Right hindlimb (tissue), 1 donor: Measurements from ENCODE around the gene TAF6L.
A peak's percentile ranks its signal among the peaks of the same experiment; 100 is the strongest.
"Not testable (repeated sequence)": the region's sequence is repeated elsewhere in the genome, so short reads cannot be mapped to it uniquely, and the experiment has no call there.

Experiments used
- DNase-seq: peaks from one replicate; pipeline ENCODE4 v3.0.0-alpha.2; 2018

Gene TAF6L

GRCh38 chr11:62771144-62772021, at the start of gene TAF6L:
Gene TAF6L (plus strand): TSS chr11:62771396. CDS start chr11:62775784, 4,388 bp downstream.
- DNase-seq = peak; percentile 99

- no peak for DNase-seq
Measured at GRCh38 chr11:62721994-62722393, 49.2 kb upstream of the TAF6L start.

GRCh38 chr11:62724171-62724570, 47.0 kb upstream of the TAF6L start:
- DNase-seq = no peak

- DNase-seq = no peak
Measured at GRCh38 chr11:62725646-62726045, 45.5 kb upstream of the TAF6L start.

GRCh38 chr11:62726156-62726914, 44.9 kb upstream of the TAF6L start:
- DNase-seq = no peak

GRCh38 chr11:62726915-62727164, 44.4 kb upstream of the TAF6L start:
- DNase-seq = no peak

- DNase-seq = peak; percentile 99
Measured at GRCh38 chr11:62727165-62727871, 43.9 kb upstream of the TAF6L start, which contains the start of gene HNRNPUL2. Gene HNRNPUL2 (minus strand): TSS chr11:62727457. CDS start chr11:62727156, 301 bp downstream.

GRCh38 chr11:62727872-62728170, 43.4 kb upstream of the TAF6L start:
- peak; percentile 93 for DNase-seq

- peak; percentile 94 for DNase-seq
Measured at GRCh38 chr11:62728171-62728988, 42.8 kb upstream of the TAF6L start, which contains the start of gene TTC9C. Gene TTC9C (plus strand): TSS chr11:62728486. CDS start chr11:62728849, 363 bp downstream.

GRCh38 chr11:62730076-62730475, 41.1 kb upstream of the TAF6L start:
- not testable (repeated sequence) for DNase-seq

- no peak for DNase-seq
Measured at GRCh38 chr11:62732830-62733229, 38.4 kb upstream of the TAF6L start.

GRCh38 chr11:62737196-62737595, 34.0 kb upstream of the TAF6L start:
- DNase-seq = no peak

- no peak for DNase-seq
Measured at GRCh38 chr11:62747475-62748160, 23.6 kb upstream of the TAF6L start.

GRCh38 chr11:62749931-62750330, 21.3 kb upstream of the TAF6L start:
- DNase-seq = not testable (repeated sequence)

GRCh38 chr11:62752177-62752785, 18.9 kb upstream of the TAF6L start:
- DNase-seq = no peak

GRCh38 chr11:62752994-62753735, 18.0 kb upstream of the TAF6L start:
- no peak for DNase-seq

- peak; percentile 99 for DNase-seq
Measured at GRCh38 chr11:62753736-62754603, 17.2 kb upstream of the TAF6L start, which contains the start of gene ZBTB3. Gene ZBTB3 (minus strand): TSS chr11:62754160. CDS start chr11:62753664, 496 bp downstream.

- no peak for DNase-seq
Measured at GRCh38 chr11:62755086-62755615, 16.0 kb upstream of the TAF6L start.
